GM18870 (cell line): ENCODE results near the gene DDX1.

Experiments used
- ATAC-seq: cut with Tn5 transposase; IDR thresholded peaks from one replicate; pipeline ENCODE4 v1.9.1; 2021; ENCODE audit warnings: moderate library complexity; ENCODE audit not compliant: unreplicated experiment

Gene DDX1

DNA sequence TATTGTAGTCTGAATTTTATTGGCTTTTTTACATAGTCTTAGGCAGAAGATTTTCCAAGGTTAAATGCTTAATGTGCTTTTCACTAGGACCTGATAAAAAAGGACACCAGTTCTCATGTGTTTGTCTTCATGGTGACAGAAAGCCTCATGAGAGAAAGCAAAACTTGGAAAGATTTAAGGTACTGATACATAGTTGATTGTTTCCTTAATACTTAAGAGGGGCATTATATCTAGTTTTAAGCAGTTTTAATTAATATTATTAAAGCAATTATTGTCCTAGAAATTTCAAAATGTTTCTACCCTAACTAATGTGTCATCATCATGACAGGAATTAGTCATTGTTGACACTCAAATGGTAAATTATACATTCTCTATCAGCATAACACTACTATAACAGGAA is 35.3 kb downstream of the DDX1 start:
- no peak for ATAC-seq

DNA sequence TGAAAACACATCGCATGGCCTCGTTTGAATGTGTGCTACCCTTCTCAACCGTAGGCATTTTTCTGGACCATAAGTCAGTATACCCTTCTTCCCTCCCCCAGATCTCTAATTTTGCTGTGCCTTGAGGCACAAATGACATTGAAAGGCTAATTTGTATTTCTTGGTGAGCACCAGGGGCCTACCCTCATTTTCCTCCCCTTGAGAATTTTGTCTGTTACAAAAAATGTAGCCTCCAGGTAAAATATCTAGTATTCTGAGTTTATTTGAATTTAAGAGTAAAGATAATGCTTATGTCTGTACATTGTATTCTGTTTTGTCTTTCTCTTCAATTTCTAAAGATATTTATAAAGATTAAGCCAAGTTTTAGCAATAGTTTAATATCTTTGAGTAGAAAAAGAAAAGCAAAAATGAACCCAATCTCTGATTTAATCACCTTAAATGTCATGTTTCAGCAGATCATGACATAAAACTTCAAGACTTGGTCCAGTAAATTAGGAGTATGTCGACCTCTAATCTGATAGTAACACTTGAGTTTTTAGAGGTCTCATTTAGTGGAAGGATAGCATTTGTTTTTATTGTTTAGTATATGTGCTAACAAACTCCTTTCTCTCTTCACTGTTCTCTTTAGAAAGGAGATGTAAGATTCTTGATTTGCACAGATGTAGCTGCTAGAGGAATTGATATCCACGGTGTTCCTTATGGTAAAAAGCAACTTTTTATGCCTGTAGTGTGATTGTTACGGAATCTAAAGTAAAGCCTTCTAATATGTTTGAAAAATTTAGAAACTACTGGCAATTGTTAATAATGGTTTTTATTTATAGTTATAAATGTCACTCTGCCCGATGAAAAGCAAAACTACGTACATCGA is 36.4 kb downstream of the DDX1 start:
- ATAC-seq: no peak

DNA sequence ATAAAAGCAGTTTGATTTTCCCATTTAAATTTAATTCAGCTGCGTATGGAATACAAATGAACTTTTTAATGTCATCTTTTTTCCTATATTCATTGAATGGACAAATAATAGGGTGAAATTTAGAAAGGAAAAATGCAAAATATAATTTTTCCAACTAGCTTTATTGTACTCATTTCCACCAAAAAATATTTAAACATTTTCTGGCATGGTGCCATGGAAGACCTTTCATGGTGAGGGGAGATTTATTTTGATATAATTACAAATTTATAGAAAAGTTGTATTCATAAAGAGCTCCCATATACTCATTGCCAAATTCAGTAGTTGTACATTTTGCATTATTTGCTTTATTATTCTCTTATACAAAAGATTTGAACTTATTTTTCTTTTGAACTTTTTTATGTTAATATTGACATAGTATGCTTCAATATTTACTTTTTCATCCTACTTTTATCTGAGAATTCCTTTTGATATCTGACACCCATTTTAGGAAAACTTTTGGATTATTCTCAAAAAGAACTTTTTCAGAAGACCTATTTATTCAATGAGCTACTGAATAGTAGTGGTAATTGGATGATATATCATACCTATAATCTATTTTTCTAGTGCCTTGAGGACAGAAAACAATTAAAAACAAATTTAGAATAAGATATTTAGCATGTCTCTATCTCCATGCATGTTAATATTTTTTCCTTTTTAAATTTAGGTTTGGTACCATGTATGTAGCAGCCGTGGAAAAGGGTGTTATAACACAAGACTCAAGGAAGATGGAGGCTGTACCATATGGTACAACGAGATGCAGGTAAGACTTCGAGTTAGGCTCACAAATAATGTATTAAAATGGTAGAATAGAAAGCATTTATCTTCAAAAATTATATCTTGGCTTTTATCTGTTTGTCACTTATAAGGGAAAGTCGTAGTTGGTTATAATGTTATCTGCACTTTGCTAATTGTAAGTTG is 37.5 kb downstream of the DDX1 start:
- no peak for ATAC-seq

DNA sequence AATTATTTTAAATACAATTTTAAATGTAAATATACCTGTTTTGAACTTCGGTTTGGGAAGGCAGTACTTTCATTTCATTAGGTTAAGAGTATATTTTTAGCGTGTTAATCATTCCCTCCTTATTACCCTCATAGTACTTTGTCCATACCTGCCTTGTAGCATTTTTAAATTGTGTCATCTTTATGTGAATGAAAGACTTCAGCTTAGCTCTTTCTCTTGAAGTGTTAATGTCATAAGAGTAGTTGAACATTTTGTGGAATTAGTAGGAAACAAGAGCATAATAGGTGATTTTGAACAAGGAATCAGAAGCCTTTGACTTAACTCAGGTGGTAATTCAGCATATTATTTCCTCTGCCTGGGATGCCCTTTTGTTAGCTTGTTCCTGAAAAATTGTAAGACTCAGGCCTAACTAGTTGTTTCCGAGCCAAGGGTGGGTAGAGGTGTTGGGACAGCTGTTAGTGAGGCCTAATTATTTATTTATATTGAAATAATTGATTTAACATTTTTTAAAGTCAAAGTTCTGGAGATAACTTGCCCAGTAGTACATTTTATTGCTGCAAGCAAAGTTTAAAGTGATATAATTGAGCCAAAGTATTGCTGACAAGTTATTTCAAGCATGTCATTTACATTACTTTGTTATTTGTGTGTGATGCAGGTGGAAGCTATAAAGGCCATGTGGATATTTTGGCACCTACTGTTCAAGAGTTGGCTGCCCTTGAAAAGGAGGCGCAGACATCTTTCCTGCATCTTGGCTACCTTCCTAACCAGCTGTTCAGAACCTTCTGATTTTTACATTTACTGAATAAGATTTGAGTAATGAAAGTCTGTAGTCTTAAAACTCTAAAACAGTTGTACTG is 38.7 kb downstream of the DDX1 start:
- no peak for ATAC-seq

DNA sequence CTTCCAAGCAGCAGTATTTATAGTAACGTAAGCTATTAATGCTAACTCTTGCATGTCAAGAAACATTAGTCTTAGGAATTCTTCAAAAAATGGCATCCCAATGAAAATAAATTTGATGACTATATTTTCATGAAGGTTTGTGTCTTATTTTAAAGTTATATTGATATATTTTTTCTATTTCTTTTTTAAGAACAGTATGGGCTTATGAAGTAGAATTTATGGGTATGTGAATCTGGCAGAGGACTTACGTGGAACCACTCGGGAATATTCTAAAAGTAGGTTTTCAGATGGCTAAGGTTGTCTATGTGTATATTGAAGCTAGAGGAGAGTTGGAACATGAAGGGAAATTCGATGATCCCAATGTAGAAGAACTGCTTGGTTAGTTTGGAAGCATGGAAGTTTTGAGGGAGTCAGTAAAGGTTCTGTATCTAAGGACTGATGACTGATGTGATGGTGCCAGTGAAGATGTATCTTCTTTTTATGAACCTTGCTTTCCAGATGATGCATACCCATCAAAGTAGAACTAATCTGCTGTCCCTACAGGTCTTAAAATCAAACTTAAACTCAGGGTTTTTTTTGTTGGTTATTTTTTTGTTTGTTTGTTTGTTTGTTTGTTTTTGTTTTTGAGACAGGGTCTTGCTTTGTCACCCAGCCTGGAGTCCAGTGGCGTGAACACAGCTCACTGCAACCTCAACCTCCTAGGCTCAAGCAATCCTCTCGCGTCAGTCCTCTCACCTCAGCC is 39.5 kb downstream of the DDX1 start:
- ATAC-seq: no peak

DNA sequence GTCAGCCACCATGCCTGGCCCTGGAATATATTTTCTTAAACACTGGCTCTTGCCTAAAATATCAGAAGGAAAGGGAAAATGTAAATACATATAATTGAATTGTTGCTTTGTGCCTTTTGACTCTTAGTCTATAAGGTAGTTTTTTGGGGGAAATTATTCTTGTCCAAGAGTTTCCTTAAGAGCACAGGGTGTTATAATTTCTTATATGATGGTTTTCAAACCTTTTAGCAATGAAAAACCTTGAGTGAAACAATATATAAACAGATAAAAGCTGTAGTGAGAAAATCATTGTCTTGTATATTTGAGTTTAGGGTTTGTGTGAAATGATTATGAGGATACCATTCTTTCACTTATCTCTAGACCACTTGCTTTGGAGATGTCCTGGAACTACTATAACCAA is 40.2 kb downstream of the DDX1 start:
- no peak for ATAC-seq

DNA sequence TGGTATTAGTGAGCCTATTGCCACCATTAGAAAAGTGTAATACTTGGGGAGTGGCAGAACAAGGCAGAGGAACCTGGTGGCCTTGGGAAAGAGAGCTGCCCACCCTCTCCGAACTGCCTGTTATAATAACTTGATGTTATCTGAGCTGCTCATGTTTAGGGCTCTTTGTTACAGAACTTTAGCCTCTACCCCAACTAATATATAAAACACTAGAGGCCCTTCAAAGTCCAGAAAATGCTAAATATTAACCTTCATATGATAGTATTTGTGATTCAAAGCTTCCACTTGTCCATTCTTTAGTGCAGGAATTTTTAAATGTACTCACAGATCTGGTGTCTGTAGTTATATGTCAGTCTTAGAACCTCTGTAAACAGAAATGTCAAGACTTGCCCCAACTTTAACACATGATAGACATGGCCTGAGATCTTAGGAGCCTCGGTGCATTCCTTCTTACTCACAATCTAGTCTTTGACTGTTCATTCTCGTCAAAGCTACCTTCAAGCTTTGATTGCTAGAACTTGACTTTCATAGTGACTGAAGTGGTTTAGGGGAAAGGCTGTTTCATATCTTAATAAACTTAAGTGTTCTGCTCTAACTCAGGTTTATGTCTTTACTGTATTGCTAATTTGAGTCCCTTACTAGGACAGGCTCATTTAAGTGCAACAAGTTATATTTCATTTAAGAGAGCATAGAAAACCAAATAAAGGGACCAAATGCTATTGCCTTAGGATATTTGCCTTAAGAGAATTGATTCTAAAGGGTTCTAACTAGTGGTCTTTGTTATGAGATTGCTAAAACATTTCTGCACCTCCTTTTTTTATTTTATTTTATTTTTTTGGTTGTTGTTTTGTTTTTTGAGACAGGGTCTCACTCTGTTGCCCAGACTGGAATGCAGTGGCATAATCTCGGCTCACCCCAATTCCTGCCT is 41.6 kb downstream of the DDX1 start:
- no peak for ATAC-seq

DNA sequence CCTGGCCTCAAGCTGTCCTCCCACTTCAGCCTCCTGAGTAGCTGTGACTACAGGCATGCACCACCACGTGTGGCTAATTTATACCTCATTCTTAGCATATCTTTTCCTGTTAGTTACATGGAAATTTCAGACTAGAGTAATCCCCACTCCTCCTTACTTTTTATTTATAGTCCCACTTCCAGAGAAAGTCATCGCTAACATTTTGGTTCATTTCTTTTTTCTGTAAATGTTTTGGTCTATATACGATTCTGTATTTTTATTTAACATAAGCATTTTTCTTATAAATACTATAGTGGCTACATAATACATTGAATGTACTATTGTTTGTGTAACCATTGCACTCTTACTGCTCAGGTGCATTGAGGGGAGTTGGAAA is 42.3 kb downstream of the DDX1 start:
- no peak for ATAC-seq

DNA sequence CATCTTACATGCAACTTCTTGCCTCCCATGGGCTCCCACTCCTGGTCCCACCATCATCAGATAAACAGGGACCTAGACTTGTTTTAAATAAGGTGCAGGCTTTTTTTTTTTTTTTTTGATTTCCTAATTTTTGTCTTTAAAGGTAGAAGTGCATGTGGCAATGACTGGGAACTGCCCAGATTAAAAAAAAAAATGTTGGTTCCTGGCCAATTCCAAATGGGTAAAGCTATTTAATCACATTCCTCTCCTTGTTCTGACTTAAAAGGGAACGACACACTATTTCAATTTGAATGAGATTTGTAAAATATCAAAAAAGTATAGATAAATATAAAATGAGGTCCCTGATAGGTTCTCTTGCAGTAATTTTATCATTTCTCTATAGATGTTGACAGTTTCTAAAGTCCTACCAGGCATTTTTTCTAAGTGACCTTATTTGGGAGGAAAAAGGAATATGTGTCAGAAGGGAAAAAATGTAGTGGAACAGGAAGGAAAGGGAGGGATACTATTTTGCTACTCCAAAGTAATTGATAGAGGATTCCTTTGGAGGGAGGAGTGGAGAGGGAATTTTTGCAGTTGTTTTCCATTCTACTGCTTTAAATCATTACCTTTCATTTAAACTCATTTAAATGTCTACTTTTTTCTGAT is 43.3 kb downstream of the DDX1 start:
- no peak for ATAC-seq

DNA sequence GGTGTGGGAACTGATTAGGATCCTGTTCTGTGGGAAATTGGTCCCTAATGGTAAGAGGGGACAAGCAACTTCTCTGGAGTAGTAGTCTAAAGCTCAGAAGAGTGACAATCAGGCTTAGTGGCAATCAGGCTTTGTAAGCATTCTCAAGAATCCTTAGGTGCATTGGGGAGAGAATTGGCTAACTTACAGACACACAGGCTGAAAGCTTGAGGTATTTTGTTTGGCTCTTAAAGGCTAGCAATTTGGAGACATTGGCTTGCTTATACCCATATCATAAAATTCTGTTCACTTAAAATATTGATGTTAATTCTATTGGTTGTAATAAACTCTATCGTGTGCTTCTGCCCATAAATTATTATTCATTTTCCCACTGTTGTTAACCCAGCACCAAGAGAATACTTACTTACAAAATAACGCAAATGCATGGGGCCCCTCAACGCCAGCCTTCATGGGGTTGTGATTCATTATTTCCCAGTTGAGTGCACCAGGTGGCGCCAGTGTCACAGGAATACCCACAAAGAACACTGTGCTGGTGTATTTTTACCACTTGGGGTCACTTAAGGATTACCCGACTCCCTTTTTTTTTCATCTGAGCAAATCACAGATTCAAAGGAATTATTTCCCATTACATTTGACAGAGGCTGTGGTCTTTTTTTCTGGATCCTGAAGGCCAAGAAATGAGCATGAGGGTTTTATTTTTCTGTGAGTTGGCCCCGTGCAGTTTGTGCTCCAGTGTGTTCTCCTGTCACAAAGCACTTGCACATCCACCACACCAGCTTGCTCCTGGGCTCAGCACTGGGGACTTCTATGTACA is 45.5 kb downstream of the DDX1 start:
- peak; percentile 87 for ATAC-seq

DNA sequence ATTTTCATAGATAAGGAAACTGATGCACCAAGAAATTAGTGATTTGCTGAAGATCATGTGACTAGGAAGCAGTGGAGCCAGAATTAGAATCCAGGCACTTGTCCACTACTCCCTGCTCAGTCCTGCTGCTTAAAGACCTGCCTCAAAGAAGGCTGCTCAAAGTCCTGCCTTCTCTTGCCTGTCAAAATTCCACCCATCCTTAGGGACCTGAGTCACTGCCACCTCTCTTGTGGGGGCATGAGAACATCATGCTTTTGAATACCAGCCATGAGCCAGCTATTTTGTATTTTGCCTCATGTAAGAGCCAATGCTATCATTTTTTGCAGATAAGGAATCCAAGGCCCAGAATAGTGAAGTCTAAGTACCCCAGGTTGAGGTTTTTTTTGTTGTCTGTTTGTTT is 47.1 kb downstream of the DDX1 start:
- ATAC-seq: no peak

DNA sequence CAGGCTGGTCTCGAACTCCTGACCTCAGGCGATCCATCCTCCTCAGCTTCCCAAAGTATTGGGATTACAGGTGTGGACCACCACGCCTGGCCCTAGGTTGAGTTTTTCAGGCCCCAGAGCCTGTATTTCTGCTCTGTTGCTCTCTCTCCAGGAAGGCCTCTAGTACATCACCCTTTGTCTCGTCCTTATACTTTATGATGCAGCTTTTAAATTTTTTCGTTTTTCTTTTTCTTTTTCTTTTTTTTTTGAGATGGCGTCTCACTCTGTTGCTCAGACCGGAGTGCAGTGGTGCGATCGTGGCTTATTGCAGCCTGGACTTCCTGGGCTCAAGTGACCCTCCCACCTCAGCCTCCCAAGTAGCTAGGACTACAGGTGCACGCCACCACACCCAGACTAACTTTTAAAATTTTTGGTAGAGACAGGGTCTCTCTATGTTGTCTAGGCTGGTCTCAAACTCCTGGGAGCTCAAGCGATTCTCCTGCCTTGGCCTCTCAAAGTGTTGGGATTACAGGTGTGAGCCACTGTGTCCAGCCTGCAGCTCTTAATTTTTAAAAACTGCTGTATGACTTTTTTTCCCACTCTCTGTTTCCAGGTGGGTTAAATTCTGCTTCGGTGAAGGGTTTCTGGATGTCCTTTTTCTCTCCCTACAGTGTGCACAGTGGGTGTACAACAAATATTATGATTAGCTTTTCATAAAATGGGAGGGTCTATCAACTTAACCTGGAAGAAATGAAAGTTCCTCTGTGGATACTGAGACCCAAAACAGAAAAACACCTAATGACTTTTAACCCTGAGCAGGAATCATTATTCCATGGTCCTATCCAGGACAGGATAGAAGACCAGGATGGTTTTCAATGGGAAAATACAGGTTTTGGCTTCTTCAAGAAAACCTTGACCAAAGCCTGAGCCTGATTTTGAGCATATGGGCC is 47.9 kb downstream of the DDX1 start:
- no peak for ATAC-seq

DNA sequence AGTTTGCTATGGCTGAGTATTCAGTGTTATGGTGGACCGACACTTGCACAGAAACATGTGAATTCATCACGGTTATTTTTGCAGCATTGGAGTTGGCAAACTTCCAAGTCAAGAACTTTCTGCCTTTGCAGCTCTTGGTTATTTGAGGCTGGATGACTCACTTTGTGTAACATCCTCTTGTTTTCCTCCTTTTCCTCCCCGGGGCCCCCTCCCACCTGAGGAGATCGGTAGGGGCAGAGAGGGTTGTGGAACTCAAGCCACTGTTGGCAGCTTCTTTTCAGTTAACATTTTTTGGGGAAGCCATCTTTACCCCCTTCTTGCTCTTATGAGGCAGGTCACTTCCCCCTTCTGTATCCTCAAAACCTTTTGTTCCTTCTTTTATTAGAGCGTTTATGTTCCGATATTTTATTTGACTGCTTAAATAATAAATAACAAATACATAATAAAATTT is 48.6 kb downstream of the DDX1 start:
- ATAC-seq: no peak

DNA sequence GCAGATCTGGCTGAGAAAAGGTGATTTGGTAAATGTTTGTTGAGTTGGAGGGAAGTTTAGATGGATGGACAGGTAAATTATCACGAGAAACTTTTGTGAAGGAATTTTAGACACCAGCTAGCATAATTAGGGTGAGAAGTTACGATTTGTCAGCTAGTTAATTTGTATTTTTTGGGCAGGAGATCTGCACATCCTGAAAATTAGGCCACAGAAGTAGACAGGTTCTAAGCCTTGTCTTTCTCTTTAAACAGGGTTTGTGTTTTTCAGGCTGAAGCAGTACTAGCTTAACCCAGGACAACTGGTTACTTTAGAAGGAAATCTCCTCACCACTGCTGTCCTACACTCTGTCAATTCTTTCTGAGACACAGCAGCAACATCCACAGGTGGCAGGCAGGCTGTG is 49.1 kb downstream of the DDX1 start:
- ATAC-seq: no peak

DNA sequence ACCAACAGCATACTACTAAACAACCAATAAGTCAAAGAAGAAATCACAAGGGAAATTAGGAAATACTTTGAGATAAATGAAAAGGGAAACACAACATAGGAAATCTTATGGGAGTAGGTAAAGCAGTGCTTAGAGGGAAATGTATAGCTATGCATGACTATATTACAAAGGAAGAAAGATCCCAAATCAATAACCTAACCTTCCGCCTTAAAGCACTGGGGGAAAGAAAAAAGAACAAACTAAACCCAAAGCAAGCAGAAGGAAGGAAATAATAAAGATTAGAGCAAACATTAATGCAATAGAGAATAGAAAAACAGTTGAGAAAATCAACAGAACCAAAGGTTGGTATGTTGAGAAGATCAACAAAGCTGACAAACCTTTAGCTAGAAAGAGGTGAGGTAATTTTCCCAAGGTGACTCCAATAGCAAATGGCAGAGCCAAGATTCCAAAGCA is 49.9 kb downstream of the DDX1 start:
- no peak for ATAC-seq

DNA sequence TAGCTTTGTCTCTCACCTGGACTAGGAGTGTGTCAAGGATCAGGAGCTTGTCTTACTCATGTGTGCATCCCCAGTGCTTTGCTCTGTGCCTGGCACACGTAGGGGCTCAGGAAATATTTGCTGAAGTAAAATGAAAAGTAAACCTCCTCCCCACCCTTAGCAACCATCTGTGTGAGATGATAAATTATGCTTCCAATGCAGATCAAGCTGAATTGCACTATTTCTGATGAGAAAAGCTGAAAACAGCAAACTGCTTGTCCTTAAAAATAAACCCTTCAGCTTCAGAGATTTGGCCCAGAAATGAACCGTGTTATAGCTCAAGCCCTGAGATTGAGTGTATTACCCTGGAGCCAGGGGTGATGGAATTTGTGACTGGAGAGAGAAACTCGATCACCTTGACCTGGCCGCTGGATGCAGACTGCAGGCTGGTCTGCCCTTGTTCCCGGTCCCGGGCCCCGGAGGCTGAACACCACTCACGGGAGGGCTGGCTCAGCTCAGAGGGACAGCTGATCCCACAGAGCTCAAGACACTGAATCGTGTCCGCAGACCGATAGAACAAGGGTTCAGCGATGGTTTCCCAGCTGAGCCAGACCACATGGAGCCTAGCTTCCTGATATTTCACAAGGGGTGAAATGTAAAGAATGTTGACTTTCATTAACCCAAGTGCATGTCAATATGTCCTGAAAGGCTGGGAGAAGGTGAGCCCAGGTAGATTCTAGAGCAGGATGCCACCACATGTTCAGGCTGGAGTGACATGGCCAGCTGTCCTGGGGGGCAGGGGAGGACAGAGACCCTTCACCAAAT is 50.5 kb downstream of the DDX1 start:
- ATAC-seq: no peak
